Measurements from ENCODE around the gene PDYN. TPM values are rescaled to one million over a fixed set of nuclear protein-coding genes. Genes with fewer than 3 reads are reported as not detected.
A peak's percentile ranks its signal among the peaks of the same experiment; 100 is the strongest.

Gene PDYN
- total and polyA plus RNA-seq, 4 donors, result not detected

DNA sequence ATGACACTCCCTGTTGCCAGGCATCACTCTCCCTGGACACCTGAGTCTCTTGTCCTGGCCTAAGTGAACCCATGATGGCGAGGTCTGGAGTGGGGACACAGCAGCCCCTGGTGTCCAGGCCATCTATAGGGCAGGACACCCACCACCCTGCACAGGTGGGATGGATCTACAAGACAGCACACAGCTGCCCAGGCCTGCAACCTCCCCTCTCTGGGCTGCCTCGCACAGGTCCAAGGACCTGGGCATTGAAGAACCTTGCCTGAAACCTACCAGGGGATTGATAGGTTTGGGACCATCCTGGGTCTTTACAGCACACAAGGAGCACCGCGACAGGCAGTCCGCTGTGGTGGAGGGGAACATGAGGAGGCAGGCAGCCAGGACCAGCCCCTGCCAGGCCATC, 11.2 kb downstream of the PDYN start:
- Histone ChIP-seq H3K27me3 (ENCODE audit: control insufficient read depth in 3 of 3, insufficient read depth in 3 of 3, low read length in 2 of 3) (peaks cover 0 to 17% (median 7%) of the 10 kb centered on the region in 3 donors), H3K4me3 (no peak overlapping the region), H3K4me1 (ENCODE audit: control insufficient read depth in 5 of 5, insufficient read depth in 5 of 5, low read length in 5 of 5) (no peaks in the 10 kb centered on the region), H3K36me3 (ENCODE audit: control insufficient read depth in 4 of 4, insufficient read depth in 4 of 4, low read length in 4 of 4) (no peaks in the 10 kb centered on the region), H3K9ac (ENCODE audit: insufficient read depth in 1 of 2, low read length in 2 of 2) (no peak overlapping the region), H3K27ac (ENCODE audit: low read depth in 1 of 2, low read length in 1 of 2) (no peak overlapping the region), H3K9me3 (ENCODE audit: control insufficient read depth in 4 of 4, insufficient read depth in 3 of 4, low read length in 3 of 4) (no peaks in the 10 kb centered on the region)
- TF ChIP-seq, protein P1, sequence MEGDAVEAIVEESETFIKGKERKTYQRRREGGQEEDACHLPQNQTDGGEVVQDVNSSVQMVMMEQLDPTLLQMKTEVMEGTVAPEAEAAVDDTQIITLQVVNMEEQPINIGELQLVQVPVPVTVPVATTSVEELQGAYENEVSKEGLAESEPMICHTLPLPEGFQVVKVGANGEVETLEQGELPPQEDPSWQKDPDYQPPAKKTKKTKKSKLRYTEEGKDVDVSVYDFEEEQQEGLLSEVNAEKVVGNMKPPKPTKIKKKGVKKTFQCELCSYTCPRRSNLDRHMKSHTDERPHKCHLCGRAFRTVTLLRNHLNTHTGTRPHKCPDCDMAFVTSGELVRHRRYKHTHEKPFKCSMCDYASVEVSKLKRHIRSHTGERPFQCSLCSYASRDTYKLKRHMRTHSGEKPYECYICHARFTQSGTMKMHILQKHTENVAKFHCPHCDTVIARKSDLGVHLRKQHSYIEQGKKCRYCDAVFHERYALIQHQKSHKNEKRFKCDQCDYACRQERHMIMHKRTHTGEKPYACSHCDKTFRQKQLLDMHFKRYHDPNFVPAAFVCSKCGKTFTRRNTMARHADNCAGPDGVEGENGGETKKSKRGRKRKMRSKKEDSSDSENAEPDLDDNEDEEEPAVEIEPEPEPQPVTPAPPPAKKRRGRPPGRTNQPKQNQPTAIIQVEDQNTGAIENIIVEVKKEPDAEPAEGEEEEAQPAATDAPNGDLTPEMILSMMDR (IDR thresholded peaks at IDR 0.05; ENCODE audit: control extremely low read depth, extremely low read depth), result no peak
- WGBS, 2 donors, result 86 to 88% methylated on average over 5 of the region's 5 CpGs
- ATAC-seq (ENCODE audit: insufficient read depth, low FRiP score) (no peak), DNase-seq (no peak)

DNA sequence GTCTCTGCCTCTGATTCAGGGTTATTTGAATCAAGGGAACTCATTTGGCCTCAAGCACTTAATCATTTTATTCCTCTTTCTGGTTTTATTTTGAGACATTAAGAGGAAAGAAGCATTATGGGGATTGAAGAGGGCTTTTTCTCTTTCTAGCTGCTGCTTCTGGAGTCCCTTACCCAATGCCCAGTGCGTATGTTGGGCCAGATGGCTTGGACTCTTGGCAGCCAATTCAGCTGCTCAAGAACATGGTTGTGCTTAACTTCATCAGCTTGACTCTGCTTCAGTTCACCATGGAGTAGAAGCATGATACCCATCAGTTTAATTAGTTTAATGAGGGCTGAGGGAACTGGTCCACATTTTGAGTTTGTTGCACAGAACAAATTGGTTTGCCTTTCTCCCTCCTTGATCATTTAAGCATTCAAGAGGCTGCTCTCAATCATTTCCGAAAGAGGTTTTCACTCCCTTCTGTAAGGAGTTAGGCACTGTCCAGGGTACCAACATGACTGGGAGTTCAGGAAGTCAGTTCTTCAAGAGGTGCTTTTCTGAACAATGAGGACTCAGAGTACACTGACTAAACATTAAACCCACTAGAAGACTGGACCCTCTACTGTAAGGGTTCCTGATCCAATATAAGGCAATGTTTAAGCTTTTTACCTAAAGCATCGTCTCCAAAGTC, 14.6 kb downstream of the PDYN start:
- Histone ChIP-seq H3K27me3 (ENCODE audit: control insufficient read depth in 3 of 3, insufficient read depth in 3 of 3, low read length in 2 of 3) (peaks cover 0 to 35% (median 0%) of the 10 kb centered on the region in 3 donors), H3K9ac (ENCODE audit: insufficient read depth in 1 of 2, low read length in 2 of 2) (no peak overlapping the region), H3K4me1 (ENCODE audit: control insufficient read depth in 5 of 5, insufficient read depth in 5 of 5, low read length in 5 of 5) (no peaks in the 10 kb centered on the region), H3K4me3 (no peak overlapping the region), H3K36me3 (ENCODE audit: control insufficient read depth in 4 of 4, insufficient read depth in 4 of 4, low read length in 4 of 4) (no peaks in the 10 kb centered on the region), H3K9me3 (ENCODE audit: control insufficient read depth in 4 of 4, insufficient read depth in 3 of 4, low read length in 3 of 4) (no peaks in the 10 kb centered on the region), H3K27ac (ENCODE audit: low read depth in 1 of 2, low read length in 1 of 2) (no peak overlapping the region)
- DNase-seq (peak in 2 of 3 donors; percentile 3 to 41), ATAC-seq (ENCODE audit: insufficient read depth, low FRiP score) (no peak)
- 46 to 58% methylated on average over 3 of the region's 3 CpGs for WGBS, 2 donors
- TF ChIP-seq, protein P1 (IDR thresholded peaks at IDR 0.05; ENCODE audit: control extremely low read depth, extremely low read depth), result no peak

DNA sequence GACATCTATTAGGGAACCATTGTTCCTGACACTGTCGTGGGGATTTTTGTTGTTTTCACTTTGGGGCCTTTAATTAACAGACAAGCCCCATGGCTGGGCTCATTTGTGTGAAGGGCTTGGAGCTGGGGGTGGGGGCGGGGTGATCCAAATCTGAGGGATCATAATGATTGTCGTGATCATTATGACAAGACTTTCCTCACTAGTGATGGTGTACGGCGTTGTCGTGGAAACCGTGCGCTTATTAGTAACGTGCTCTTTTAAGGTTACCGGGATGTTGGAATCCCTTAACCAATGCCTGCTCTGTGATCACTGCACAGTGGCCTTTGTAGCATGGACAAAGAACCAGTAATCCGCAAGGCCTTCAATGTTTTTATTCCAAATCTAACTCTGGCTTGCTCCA, 18.6 kb downstream of the PDYN start:
- no peaks in the 10 kb centered on the region for H3K4me1 ChIP-seq (ENCODE audit: control insufficient read depth in 5 of 5, insufficient read depth in 5 of 5, low read length in 5 of 5)
- DNase-seq, result no peak
- H3K36me3 ChIP-seq (ENCODE audit: control insufficient read depth in 4 of 4, insufficient read depth in 4 of 4, low read length in 4 of 4), result no peaks in the 10 kb centered on the region
- H3K4me3 ChIP-seq, result no peak overlapping the region
- ATAC-seq (ENCODE audit: insufficient read depth, low FRiP score), result no peak
- no peaks in the 10 kb centered on the region for H3K9me3 ChIP-seq (ENCODE audit: control insufficient read depth in 4 of 4, insufficient read depth in 3 of 4, low read length in 3 of 4)
- WGBS, 2 donors, result 88 to 93% methylated on average over 11 of the region's 11 CpGs
- no peak overlapping the region for H3K27ac ChIP-seq (ENCODE audit: low read depth in 1 of 2, low read length in 1 of 2)
- H3K27me3 ChIP-seq (ENCODE audit: control insufficient read depth in 3 of 3, insufficient read depth in 3 of 3, low read length in 2 of 3), result peaks cover 0 to 49% (median 8%) of the 10 kb centered on the region in 3 donors
- TF ChIP-seq, protein P1 (IDR thresholded peaks at IDR 0.05; ENCODE audit: control extremely low read depth, extremely low read depth), result no peak
- no peak overlapping the region for H3K9ac ChIP-seq (ENCODE audit: insufficient read depth in 1 of 2, low read length in 2 of 2)
